GM12872 (cell line): ENCODE measurements around the gene CLCN3.

Source experiments
- CTCF ChIP-seq: IDR thresholded peaks from 3 replicates; pipeline ENCODE4 v1.5.1; 2011; ENCODE audit warnings: low read depth, mild to moderate bottlenecking, low read length, moderate library complexity; ENCODE audit not compliant: insufficient read depth

Gene CLCN3

DNA sequence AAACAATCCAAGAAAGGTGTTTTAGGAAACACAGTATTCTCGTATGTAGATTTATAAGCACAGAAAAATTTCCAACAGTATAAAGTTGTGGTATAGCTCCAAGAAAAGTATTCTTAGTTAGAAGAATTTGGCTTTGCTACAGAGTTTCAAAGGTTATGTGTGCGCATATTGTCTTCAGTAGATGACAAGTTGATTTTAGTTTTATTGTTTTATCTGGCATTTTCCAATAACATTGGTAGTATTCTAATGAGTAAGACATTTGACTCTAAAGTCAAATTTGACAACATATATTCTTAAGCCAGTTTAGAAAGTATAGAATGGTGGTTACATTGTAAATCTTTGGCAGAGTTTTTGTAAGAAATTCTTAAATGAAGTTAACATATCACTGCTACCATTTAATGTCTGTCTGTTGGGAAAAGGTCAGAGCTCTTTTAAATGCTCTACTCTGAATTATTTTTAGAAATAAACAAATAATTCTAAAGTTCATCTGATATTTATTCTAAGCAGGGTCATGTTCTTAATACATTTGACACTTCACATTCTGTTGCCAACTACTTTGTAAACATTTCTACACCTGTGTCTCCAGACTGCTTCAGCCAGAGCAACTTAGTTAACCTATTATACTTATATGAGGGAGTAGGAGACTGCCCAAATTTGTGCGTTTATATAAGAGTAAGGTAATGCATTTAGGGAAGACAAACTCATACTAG is 30.0 kb downstream of the CLCN3 start:
- TF ChIP-seq CTCF: no peak

DNA sequence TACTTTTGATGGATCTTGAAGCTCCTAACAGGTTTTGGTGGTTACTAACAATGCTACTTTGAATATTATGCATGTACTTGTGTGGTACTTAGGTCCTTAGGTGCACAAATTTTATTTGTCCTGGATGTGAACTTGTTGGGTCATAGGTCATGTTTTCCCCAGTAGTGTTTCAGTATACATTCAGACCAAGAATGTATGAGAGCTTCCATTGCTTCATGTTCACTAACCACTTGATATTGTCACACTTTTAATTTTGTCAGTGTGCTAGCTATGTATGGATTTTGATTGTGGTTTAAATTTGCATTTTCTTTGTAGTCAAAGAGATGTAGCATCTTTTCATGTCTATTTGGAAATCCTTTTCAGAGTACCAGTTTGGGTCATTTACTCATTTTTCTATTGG is 32.2 kb downstream of the CLCN3 start:
- TF ChIP-seq CTCF: no peak

DNA sequence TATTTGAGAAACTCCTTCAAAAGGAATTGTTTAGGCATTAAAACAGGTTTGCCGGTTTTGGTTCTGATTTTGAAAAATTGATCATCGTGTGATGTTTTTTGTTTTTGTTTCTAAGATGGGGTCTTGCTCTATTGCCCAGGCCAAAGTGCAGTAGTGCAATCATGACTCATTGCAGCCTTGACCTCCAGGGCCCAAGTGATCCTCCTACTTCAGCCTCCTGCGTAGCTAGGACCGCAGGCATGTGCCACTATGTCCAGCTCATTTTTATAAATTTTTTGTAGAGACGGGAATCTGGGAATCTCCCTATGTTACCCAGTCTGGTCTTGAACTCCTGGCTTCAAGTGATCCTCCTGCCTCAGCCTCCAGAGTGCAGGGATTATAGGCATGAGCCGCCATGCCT is 35.0 kb downstream of the CLCN3 start:
- no peak for TF ChIP-seq CTCF

DNA sequence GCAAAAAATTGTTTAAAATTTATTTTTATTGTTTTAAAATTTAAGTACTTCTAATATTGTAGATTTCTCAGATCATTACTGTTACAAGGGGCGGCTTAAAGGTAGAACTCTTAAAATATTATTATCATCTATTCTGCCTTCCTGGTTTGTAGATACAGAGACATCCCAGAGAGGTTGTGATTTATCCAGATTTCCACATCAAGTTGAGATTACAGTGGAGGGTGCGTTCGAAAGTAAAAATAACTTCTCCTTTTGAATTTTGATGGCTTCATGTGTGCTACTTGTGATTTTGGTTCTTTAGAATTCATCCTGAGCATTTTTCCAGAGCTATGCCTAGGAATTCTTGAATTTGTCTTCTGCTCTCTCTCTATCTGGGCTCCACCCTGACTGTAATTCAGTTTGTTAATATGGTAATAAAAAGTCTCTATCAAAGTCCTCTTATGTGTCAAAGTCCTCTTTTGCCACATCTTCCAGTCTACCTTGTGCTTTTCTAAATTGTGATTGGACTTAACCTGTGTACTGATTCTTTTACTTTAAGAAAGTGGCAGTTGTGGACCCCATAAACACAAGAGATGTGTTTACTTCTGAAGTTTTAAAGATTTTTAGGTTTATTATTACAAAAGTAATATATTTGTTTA is 37.2 kb downstream of the CLCN3 start:
- no peak for TF ChIP-seq CTCF

DNA sequence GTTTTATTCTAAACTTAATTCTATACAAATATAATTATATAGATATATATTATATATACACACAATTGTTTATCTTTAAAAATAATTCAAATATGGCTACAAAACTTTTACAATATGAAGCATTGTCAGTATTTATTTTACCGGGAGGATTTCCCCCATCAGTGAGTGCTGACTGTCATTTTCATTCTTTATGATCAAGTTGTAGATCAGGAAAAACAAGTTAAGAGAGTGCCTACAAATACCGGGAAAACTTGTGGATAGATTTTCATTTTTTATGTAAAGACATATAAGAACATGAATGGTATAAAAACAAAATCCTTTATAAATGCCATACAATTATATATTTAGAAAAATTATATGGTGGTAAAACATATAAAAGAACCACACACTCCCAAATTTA is 37.8 kb downstream of the CLCN3 start:
- TF ChIP-seq CTCF: no peak

DNA sequence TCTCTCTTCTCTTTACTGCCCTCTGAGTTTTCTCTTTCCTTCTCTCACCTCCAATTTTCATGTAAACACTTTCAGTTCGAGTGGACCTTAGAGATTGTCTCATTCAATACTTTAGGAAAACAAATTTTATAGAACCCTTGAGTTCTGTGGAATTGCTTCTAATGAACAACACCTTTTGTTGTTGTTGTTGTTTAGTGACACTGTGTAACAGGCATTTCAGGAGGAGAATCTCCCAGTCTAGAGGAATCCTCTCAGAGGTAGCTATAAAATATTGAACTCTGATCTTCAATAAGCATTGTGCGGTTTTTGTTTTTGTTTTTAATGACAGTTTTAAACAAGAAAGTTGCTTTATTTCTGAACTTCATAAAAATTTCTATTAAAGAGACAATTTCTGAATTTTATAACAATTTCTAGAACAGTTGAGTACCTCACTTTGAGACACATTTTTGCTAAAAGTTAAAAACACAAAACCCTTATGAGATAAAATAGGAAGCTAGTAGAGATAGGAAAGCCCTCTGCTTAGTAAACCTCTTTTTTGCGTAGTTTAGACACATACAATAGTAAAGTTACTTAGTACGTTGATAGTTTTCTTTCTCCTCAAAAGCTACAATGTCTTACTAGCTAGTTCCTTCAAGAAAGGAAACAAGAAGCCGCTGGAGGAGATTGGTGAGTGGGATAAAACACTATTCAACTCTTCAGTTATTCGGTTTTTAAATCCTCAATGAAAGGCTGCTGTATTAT is 38.8 kb downstream of the CLCN3 start:
- TF ChIP-seq CTCF: no peak

DNA sequence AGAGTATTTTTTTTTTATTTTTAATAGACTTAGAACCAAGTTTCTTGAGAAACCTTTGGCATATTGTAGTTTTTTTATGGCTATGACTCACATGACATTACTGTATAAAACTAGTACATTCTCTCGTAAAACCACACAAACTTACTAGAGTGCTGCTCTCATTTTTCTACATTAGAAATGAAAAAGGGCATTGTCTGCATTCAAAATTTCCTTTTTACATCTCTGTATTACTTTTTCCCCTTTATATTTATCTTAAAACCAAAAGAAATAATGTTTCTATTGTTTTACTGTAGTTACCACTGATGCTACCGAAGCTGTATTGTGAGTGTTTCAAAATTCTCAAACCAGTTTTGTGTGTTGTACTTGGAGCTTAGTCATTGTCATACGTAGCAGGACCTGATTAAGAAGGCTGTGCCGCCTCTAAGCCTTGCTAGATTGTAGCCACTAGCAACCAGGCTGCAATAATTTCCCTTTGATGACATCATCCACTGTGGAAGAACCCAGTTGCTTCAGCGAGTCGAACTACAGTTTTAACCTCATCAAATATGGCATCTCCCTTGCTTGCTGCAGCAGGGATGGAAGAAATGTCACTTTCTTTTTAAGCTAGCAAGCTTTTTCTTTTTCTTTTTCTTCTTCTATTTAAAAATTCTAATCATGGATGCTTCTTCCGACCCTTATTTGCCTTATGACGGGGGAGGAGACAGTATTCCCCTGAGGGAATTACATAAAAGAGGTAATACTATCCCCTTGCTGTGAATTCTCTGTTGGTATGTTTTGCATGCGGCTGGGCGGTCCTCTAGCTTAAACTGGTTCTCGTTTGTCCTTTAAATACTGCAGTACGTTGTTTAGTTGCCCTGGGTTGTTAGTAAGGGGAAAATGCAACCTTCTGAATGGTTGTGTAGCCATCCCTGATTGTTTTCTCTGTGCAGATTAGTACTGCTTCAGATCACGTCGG is 39.6 kb downstream of the CLCN3 start:
- TF ChIP-seq CTCF: no peak
